Measurements from ENCODE around the gene KIF11.
"Not testable (repeated sequence)": the region's sequence is repeated elsewhere in the genome, so short reads cannot be mapped to it uniquely, and the experiment has no call there.

The KIF11 gene

DNA sequence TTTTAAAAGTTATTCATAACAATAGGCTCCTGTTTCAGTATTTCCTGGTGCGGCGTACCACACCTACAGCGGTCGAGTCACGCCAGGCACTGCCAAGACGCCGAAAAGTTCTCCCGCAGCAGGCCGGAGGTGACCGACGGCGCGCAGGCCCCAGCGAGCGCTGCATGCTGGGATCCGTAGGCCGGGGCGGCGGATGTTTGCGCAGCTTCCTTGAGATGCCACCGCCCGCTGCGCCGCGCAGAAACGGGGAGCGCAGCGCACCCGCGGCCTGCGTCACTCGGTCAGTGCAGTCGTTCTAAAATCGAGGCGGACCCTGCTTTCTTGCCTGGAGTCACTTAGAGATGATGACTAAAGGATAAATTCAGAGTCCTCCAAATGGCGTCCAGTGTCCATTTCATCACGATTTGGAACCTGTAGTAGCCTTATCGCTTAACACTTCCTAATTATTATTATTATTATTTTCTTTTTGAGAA, 1.3 kb upstream of the KIF11 start:
- DNase-seq: peak; percentile 29

DNA sequence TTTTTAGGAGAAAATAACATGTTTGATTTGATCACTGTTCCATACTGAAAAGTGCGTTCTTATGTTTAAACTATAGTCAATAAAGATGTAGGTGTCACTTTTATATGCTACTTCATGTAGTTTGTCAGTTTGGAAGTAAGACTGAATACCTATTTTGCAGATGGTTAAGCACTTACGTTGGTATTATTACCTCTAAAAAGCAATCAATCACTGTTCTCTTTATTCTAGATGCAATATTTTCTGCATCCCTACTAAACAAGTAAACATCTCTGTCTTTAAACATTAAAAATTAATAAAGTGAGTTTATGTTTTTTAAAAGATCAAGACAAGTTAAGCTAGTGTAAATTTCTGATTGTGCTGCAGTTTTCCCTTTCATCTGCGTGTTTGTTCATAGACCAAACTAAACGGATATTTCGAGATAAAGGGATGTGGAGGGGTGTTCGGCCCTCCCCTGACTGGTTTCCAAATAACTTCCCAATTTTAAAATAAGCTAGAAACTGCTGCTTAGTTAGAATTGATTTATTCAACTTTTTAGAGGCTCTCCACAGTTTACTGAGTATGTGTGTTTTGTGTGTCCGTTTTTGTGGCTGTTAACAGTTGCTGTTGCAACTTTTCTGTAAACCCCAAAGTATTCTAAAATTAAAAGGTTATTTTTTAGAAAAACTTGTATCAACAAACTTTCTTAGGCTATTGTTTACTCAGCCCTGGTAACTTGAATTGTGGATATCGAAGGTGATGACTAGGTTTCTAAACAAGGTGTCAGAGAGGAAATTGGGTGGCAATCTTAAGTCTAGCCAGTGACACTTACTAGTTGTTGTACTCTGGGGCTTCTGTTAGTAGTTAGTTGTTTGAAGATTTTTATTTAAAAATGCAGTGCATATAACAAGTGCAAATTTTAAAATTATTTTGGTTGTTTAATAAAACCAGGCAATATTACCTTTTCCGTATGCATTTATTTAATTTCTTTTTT, 974 bp downstream of the KIF11 start:
- DNase-seq: no peak

DNA sequence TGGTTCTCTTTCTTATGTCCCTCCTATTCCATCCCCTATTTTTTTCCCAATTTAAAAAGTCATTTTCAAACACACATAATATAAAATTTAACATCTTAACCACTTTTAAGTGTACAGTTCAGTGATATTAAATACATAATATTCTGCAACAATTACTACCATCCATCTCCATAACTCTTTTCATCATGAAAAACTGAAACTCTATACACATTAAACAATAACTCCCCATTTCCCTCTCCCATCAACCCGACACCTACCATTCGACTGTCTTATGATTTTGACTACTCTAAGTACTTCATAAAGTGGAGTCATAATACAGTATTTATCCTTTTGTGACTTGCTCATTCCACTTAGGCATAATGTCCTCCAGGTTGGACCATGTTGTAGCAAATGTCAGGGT, 2.6 kb downstream of the KIF11 start:
- DNase-seq: no peak

DNA sequence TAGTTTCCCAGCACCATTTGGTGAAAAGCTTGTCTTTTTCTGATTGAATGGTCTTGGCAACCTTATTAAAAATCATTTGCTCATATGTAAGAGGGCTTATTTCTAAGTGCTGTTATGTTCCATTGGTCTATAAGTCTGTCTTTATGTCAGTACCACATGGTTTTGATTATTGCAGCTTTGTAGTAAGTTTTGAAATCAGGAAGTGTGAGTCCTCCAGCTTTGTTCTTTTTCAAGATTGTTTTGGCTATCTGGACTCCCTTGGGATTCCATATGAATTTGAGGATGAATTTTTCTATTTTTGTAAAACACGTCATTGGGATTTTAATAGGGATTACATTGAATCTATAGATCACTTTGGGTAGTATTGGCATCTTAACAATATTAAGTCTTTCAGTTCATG, 5.4 kb downstream of the KIF11 start:
- DNase-seq: no peak

DNA sequence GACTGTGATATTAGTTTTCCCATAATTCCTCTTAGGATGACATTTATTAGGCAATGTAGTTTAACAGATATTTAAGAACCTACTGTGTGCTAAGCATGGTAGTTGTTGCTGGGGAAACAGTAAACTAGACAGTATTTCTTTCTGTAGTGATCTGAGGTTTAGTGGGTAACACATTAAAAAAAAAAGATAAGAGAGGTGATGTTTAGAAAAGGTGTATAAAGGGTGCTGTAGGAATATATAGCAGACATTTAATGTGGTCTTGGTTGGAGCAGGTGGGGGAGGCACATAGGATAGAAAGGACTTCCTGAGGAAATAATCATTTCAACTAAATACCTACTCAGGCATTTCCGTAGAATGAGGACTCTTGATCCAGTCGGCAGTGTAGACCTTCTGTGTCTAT, 11.9 kb downstream of the KIF11 start:
- no peak for DNase-seq

DNA sequence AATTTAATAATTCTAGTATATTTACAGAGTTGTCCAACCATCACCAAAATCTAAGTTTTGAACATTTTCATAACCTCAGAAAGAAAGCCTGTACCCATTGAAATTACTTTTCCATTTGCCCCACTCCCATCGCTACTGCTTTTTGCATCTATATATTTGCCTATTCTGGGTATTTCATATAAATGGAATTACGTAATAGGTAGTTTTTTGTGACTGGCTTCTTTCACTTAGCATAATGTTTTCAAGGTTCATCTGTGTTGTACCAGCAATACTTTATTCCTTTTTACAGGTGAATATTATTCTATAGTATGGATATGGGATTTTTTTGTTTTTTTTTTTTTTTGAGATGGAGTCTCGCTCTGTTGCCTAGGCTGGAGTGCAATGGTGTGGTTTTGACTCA, 22.6 kb downstream of the KIF11 start:
- no peak for DNase-seq

DNA sequence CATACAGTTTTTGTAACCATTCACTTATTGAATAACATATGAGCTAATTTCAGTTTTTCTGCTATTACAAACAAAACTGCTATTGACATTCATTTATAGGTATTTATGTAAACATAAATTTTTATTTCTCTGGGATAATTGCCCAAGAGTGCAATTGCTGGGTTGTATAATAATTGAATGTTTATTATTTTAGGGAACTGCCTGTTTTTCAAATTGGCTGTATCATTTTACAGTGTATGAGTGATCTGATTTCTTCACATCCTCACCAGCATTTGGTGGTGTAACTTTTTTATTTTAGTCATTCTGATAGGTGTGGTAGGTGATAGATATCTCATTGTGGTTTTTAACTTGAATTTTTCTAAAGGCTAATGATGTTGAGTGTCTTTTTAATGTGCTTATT, 26.4 kb downstream of the KIF11 start:
- DNase-seq: no peak

DNA sequence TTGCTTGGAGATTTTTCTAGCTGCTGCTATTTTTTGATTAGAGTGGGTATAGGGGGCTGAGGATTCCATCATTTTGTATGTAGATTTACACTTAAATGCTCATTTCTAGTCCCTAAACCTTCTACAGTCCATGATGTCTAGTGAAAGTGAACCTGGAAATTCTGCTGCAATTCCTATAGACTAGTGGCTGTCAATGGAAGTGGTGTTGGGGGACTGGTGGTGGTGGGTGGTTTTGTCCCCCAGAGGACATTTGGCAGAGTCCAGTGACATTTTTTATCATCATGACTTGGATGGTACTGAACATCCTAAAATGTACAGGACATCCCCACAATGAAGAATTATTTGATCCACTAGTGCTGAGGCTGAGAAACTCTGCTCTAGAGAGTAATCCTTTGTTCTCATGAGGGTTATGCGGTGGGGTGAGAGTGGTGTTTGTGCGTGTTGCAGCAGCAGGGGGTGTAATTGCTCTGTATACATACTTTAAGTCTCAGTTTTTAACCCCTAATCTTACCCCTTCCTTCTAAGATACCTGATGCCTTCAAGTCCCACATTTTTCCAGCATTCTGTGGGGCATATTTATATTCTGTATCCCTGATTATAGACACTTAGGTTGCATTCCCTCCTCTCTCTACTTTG, 35.0 kb downstream of the KIF11 start:
- DNase-seq: no peak

DNA sequence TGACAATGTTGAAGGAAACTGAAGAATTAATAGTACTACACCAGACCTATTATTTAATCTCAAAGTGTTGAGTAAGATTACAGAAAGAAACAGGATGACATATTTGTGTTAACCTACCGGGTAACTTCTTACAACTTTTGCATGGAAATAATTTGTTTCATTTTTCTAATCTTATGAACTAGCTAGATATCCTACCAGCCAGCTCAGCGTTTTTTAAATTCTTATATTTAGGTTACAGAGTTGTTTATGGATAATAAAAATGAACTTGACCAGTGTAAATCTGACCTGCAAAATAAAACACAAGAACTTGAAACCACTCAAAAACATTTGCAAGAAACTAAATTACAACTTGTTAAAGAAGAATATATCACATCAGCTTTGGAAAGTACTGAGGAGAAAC, 37.0 kb downstream of the KIF11 start:
- DNase-seq: no peak

DNA sequence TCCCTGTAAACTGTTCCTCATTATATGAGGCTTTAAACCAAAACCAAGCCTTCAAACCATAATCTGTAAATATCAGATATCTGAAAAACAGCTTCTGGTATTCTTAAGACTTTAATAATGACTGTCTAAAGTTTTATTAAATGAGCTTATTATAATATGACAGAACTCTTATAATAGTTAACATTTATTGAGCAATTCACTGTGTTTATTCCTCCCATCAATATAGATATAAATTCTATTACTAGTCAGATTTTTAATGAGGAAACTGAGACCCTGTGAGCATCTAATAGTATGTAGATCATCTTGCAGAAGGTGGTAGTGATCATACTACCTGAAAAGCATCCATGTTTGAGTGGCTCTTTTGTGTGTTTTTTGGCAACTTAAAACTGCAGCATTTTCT, 45.1 kb downstream of the KIF11 start:
- no peak for DNase-seq

DNA sequence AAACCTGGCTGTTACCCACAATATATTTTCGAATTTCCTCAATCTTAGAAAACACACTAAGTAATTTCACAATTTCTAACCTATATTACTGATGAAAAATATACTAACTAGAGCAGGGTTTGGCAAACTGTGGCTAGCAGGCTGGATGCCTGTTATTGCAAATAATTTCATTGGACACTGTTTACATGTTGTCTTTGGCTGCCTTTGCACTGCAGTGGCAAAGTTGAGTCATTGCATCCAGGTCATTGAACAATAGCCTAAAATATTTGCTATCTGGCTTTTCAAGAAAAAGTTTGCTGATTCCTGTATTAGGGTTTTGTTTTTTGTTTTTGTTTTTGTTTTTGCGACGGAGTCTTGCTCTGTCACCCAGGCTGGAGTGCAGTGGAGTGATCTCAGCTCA, 47.2 kb downstream of the KIF11 start:
- DNase-seq: no peak

DNA sequence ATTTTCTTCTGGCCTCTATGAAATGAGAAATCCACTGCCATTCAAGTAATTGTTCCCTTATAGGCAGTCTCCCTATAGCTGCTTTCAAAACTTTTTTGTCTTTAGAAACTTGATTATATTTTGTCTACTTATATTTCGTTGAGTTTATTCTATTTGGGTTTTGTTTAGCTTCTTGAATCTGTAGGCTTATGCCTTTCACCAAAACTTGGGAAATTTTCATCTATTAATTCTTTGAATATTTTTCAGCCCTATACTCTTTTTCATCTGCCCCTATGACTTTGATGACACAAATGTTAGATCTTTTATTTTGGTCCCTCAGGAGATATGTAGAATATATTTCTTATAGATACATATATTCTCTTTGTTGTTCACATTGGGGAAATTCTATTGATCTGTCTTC, 48.6 kb downstream of the KIF11 start:
- no peak for DNase-seq

DNA sequence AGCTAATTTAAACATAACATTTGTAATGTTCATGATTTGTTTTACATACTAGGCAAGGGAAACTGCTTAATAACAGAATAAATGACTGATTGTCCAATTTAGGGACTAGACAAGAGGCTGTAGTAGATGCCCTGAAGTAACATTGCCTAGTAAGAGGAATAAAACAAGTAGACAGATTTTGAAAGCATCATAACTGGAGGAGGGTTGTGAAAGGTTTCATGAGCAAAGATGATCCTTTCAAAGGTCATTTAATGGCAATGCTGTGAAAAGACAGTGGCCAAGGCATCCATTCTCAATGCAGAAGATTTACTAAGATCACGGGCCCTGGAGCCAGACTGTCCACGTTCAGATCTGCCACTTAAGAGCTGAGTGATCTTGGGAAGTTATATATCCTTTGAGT, 52.0 kb downstream of the KIF11 start:
- DNase-seq: no peak

DNA sequence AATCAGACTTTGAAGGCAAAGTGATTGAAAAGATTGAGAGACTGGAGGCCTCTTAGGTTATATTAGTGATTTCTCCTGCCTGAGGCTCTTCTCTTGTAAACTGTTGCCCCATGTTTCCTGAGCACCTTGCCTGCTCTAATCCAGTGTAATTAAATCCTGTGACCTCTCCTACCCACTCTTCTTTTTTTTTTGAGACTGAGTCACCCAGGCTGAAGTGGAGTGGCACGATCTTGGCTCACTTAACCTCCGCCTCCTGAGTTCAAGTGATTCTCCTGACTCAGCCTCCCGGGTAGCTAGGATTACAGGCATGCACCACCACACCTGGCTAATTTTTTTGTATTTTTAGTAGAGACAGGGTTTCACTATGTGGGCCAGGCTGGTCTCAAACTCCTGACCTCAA, 57.9 kb downstream of the KIF11 start:
- not testable (repeated sequence) for DNase-seq

DNA sequence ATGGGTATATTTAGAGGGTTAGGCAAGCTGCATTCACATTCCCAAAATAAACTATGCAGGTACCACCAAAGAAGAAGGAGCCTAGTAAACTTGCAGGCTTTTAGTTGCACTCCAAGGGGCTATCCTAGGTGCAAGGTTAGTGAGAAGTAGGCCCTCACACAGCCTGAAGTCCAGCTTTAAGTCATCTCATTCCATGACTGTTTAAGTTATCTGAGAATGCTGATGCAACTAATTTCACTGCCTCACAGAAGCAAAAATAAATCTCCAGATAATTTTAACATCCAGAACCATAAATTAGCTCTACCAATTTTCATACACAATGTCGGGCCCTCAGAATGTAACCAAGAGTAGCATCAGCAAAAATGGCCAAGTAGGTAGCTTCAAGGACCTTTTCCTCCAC, 62.5 kb downstream of the KIF11 start:
- no peak for DNase-seq

DNA sequence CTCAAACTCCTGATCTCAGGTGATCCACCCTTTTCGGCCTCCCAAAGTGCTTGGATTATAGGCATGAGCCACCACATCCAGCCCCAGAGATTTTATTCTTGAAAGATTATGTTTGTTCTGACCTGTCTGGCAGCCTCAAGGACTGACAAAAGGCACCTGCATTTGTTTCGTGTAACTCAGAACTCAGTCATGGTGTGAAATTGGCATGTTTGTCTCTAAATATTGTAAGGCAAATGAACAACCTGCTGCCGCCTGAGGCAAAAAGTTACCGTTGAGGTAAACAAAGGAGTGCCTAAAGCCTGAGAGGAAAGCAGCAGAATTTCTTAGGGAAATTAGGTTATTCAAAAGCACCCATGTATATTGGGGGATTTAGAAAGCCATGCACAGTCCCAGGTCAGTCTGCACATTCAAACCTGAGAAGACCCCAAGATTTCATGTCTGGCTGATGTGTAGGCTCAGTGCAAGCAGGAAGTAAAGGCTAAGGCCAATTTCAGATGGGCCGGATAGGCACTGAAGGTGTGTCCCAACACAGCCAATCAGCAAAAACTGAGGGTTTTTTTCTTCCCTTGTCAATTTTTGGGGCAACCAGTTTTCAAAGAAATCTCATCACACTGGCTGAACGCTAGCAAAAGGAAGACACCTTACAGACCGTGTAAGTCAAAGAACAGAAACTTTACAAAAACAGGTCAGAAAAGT, 63.5 kb downstream of the KIF11 start:
- no peak for DNase-seq

DNA sequence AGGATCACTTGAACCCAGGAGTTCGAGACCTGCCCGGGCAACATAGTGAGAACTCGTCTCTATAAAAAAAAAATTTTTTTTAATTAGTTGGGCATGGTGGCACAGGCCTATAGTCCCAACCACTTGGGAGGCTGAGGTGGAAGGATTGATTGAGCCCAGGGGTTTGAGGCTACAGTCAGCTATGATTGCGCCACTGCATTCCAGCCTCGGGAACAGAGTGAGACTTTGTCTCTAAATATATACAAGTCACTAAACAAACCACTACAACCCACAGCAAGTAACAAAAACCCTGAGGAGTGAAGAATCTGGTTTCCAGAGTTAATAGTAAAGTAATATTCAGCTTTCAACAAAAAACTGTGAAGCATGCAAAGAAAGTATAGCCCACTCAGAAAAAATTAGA, 64.1 kb downstream of the KIF11 start:
- no peak for DNase-seq

DNA sequence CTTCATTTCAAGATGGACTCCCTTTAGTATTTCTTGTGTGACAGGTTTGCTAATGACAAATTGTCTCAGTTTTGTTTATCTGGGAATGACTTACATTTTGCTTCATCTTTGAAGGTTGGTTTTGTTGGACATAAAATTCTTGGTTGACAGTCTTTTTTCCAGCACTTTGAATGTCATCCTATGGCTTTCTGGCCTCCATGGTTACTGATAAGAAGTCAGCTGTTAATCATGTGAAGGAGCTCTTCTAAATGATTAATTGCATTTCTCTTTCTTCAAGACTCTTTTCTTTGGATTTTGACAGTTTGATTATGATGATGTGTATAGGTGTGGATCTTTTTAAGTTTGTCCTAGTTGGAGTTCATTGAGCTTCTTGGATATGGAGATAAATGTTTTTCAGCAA, 69.9 kb downstream of the KIF11 start:
- DNase-seq: no peak

DNA sequence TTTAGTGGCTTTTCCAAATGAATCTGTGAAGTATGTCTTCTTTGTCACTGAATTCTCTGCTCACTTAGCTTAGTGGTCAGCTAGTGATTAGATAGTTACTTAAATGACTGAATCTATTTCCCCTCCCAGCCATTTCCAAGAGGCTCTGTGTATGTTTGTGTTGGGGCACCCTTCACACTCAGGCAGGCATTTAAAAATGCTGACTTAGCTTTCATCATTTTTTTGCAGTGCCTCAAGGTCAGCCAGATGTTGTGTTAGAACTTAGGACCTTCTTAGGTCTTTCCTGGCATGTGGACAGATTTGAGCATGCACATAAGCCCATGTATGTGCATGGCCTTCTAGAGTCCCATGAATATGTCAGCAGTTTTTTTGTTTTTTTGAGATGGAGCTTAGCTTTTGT, 71.4 kb downstream of the KIF11 start:
- no peak for DNase-seq

DNA sequence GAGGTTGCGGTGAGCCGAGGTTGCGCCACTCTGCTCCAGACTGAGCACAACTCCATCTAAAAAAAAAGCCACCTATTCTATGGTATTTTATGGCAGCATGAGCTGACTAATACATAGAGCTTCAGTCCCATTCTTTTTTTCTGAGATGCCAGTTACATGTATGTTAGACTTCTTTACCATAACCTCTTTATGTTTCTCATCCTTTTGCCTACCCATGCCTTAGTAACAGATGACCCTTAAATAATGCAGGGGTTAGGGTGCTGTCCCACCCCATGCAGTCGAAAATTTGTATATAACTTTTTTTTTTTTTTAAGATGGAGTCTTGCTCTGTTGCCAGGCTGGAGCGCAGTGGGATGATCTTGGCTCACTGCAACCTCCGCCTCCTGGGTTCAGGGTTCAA, 74.1 kb downstream of the KIF11 start:
- DNase-seq: no peak

DNA sequence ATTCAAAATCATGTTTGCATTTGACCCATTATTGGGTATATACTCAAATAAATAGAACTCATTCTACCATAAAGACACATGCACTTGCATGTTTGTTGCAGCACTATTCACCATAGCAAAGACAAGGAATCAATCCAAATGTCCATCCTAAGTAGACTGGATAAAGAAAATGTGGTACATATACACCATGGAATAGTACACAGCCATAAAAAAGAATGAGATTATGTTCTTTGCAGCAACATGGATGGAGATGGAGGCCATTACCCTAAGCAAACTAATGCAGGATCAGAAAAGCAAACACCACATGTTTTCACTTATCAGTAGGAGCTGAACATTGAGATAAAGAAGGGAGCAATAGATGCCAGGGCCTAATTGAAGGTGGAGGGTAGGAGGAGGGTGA, 84.8 kb downstream of the KIF11 start:
- no peak for DNase-seq

DNA sequence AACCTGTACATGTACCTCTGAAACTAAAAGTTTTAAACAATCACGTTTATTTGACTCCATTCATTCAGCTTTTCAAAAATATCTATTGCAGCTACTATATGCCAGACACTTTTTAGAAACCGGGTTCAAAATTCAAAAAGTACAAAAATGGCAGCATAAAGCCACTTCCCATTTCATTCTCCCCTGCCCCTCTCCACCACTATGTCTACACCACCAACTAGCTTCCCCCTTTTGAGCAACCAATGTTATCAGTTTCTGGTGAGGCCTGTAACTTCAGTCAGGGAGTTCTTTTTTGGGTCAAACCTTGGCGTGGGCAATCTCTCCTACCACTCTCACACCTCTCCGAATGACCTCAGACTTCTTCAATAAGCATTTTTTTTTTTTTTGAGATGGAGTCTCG, 85.3 kb downstream of the KIF11 start:
- no peak for DNase-seq

DNA sequence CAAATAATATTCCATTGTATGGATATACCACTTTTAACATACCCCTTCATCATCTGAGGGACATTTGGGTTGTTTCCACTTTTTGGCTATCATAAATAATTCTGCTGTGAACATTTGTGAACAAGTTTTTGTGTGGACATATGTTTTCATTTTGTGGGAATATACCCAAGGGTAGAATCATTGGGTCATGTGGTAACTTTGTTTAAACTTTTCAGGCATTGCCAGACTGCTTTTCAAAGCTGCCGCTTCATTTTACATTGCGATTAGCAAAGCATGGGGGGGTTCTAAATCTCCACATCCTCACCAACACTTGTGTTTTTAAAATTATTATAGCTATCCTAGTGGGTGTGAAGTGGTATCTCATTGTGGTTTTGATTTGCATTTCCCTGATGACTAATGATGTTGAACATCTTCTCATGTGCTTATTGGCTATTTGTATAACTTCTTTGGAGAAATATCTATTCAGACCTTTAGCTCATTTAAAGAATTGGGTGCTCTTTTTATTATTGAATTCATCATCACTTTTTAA, 88.4 kb downstream of the KIF11 start:
- DNase-seq: no peak

DNA sequence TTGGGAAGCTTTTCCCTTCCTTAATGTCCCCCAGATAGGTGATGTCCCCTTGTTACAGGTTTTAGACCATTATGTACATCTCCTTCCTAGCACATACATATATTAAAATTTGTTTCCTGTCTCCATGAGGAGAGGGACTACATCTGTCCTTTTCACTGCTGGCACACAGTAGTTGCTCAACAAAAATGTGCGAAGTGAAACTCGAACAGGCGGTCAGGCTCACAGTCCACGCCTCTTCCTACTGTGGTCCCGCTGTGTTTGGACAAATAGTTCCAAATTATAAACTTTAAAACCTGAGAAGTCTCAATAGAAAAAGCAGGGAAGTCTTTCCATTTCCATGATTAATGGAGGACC, 95.6 kb downstream of the KIF11 start:
- no peak for DNase-seq

All from NCI-H1417 treated with DMSO at 0.1 percent for 48 hours (cell line).